Keratinocyte (primary cell): ENCODE data around the gene LPA. TPM values are rescaled to one million over a fixed set of nuclear protein-coding genes. Genes with fewer than 3 reads are reported as not detected.
"Not testable (repeated sequence)": the region's sequence is repeated elsewhere in the genome, so short reads cannot be mapped to it uniquely, and the experiment has no call there.

Experiments
- DNase-seq: peaks from one replicate; pipeline ENCODE4 v3.0.0-alpha.2; 2011; ENCODE audit warnings: low read depth, missing footprints, low spot score
- FAIRE-seq: peaks from 2 replicates; lab custom pipeline; 2011; peaks lifted over from hg19 to GRCh38; lab: Jason Lieb, UNC
- H2AFZ ChIP-seq: 2 replicates; pipeline ENCODE4 v1.6.0; 2012; ENCODE audit warnings: low read length, control low read depth, inconsistent platforms; ENCODE audit not compliant: control insufficient read depth
- H3K27ac ChIP-seq: 2 replicates; pipeline ENCODE4 v1.5.1; 2011; ENCODE audit warnings: low read length; ENCODE audit not compliant: control insufficient read depth, insufficient read depth
- H3K27me3 ChIP-seq: 3 replicates; pipeline ENCODE4 v1.6.0; 2011; ENCODE audit warnings: low read length; ENCODE audit not compliant: control insufficient read depth, insufficient read depth; ENCODE audit errors: extremely low read depth
- H3K36me3 ChIP-seq, 2 experiments: 2 replicates in 1 of 2; 3 replicates in 1 of 2; pipeline ENCODE4 v1.5.1; 2011; ENCODE audit warnings: low read length in 2 of 2, mild to moderate bottlenecking in 1 of 2; ENCODE audit not compliant: control insufficient read depth in 2 of 2, insufficient read depth in 2 of 2; ENCODE audit errors: extremely low read depth in 1 of 2
- H3K4me1 ChIP-seq: 3 replicates; pipeline ENCODE4 v1.5.1; 2011; ENCODE audit warnings: low read length; ENCODE audit not compliant: control insufficient read depth, insufficient read depth; ENCODE audit errors: extremely low read depth
- H3K4me2 ChIP-seq: 3 replicates; pipeline ENCODE4 v1.6.0; 2011; ENCODE audit warnings: low read depth, low read length; ENCODE audit not compliant: control insufficient read depth, insufficient read depth; ENCODE audit errors: extremely low read depth
- H3K4me3 ChIP-seq, 3 experiments: fragments of 200-600 bp in 1 of 3; sonication (generic) in 1 of 3; 2 replicates in 2 of 3; 3 replicates in 1 of 3; pipeline ENCODE4 v1.5.1; 2011 to 2016; ENCODE audit warnings: low read length in 3 of 3, mild to moderate bottlenecking in 3 of 3, control low read depth in 2 of 3, inconsistent platforms in 1 of 3, low read depth in 1 of 3, mixed read lengths in 1 of 3, mixed run types in 1 of 3, moderate library complexity in 1 of 3; ENCODE audit not compliant: control insufficient read depth in 2 of 3, insufficient read depth in 2 of 3; ENCODE audit errors: extremely low read depth in 1 of 3
- H3K79me2 ChIP-seq: 2 replicates; pipeline ENCODE4 v1.6.0; 2012; ENCODE audit warnings: low read length; ENCODE audit not compliant: control insufficient read depth, insufficient read depth
- H3K9ac ChIP-seq: 3 replicates; pipeline ENCODE4 v1.6.0; 2011; ENCODE audit warnings: low read length; ENCODE audit not compliant: control insufficient read depth, insufficient read depth; ENCODE audit errors: extremely low read depth
- H3K9me1 ChIP-seq: 3 replicates; pipeline ENCODE4 v1.6.0; 2011; ENCODE audit warnings: low read length; ENCODE audit not compliant: control insufficient read depth, insufficient read depth; ENCODE audit errors: extremely low read depth
- H3K9me3 ChIP-seq: 2 replicates; pipeline ENCODE4 v1.5.1; 2012; ENCODE audit warnings: low read depth, low read length; ENCODE audit not compliant: control insufficient read depth
- H4K20me1 ChIP-seq: 3 replicates; pipeline ENCODE4 v1.6.0; 2011; ENCODE audit warnings: low read length; ENCODE audit not compliant: control insufficient read depth, insufficient read depth; ENCODE audit errors: extremely low read depth
- CTCF ChIP-seq, 3 experiments: IDR thresholded peaks in 1 of 3; conservative IDR thresholded peaks in 1 of 3; optimal IDR thresholded peaks in 1 of 3; 2 replicates in 2 of 3; 3 replicates in 1 of 3; pipeline versions ENCODE3 to v1.5.1; 2011; ENCODE audit warnings: low read length in 3 of 3, mild to moderate bottlenecking in 3 of 3, moderate library complexity in 2 of 3, control low read depth in 1 of 3, inconsistent platforms in 1 of 3; ENCODE audit not compliant: insufficient read depth in 2 of 3; ENCODE audit errors: extremely low read depth in 1 of 3
- EZH2 ChIP-seq: IDR thresholded peaks from one replicate; pipeline ENCODE4 v1.6.1; 2012; ENCODE audit warnings: inconsistent platforms, mild to moderate bottlenecking, low read length, moderate library complexity
- dilution Hi-C: fragments of 300-500 bp; cut with MboI; formaldehyde crosslinking; loops from one replicate; pipeline ENCODE4 v1.7.0; 2020; ENCODE audit warnings: low sequenced_read_pairs; ENCODE audit not compliant: extremely low pct_ligation_motif_present
- polyA plus RNA-seq, 5 experiments: library from polyadenylated mRNA; depleted of rRNA in 3 of 5; stranded (reverse) in 3 of 5; stranded (forward) in 1 of 5; unstranded in 1 of 5; fragments of >200 nt; gene quantifications; 1 replicate in 1 of 5; 2 replicates in 3 of 5; 3 replicates in 1 of 5; pipeline versions ENCODE4 v1.2.1 to v1.2.3, GENCODE V29; 2011 to 2012; ENCODE audit warnings: missing spikeins in 2 of 5, low read depth in 1 of 5, low replicate concordance in 1 of 5

LPA gene
- polyA plus RNA-seq, 1 donor (not counting 4 experiments of a cell fraction or from before 2014, with no cell fraction given): not detected

GRCh38 chr6:160634706-160635105, 29.4 kb downstream of the LPA start:
- no peaks in the 10 kb centered on the region for H3K27me3 ChIP-seq
- no peak overlapping the region for H3K27ac ChIP-seq
- FAIRE-seq: no peak
- peak; percentile 1 for DNase-seq
- no peak overlapping the region for H3K4me2 ChIP-seq
- no peaks in the 10 kb centered on the region for H4K20me1 ChIP-seq
- H3K36me3 ChIP-seq: no peaks in the 10 kb centered on the region
- no peak overlapping the region for H2AFZ ChIP-seq
- dilution Hi-C loops: no loop called here
- H3K9me1 ChIP-seq: no peaks in the 10 kb centered on the region
- H3K4me3 ChIP-seq: no peak overlapping the region
- TF ChIP-seq CTCF (optimal IDR thresholded peaks at IDR 0.05 in 1 of 3, IDR thresholded peaks at IDR 0.05 in 1 of 3, conservative IDR thresholded peaks at IDR 0.05 in 1 of 3; ENCODE audit: extremely low read depth in 1 of 3, insufficient read depth in 2 of 3, low read length in 3 of 3) (no peak), EZH2 (no peak)
- no peak overlapping the region for H3K9ac ChIP-seq
- no peaks in the 10 kb centered on the region for H3K4me1 ChIP-seq
- no peaks in the 10 kb centered on the region for H3K9me3 ChIP-seq
- no peaks in the 10 kb centered on the region for H3K79me2 ChIP-seq

GRCh38 chr6:160595838-160596832, 67.9 kb downstream of the LPA start:
- H3K79me2 ChIP-seq: no peaks in the 10 kb centered on the region
- no peaks in the 10 kb centered on the region for H4K20me1 ChIP-seq
- no peak overlapping the region for H3K9ac ChIP-seq
- H3K9me1 ChIP-seq: no peaks in the 10 kb centered on the region
- H3K4me3 ChIP-seq: no peak overlapping the region
- no peak for DNase-seq
- no peak overlapping the region for H2AFZ ChIP-seq
- no peak overlapping the region for H3K4me2 ChIP-seq
- no peak overlapping the region for H3K27ac ChIP-seq
- H3K27me3 ChIP-seq: no peaks in the 10 kb centered on the region
- TF ChIP-seq EZH2 (no peak), CTCF (optimal IDR thresholded peaks at IDR 0.05 in 1 of 3, IDR thresholded peaks at IDR 0.05 in 1 of 3, conservative IDR thresholded peaks at IDR 0.05 in 1 of 3; ENCODE audit: extremely low read depth in 1 of 3, insufficient read depth in 2 of 3, low read length in 3 of 3) (no peak)
- no peaks in the 10 kb centered on the region for H3K36me3 ChIP-seq
- FAIRE-seq: no peak
- no peaks in the 10 kb centered on the region for H3K4me1 ChIP-seq
- dilution Hi-C loops: no loop called here
- no peaks in the 10 kb centered on the region for H3K9me3 ChIP-seq

GRCh38 chr6:160595297-160595696, 68.8 kb downstream of the LPA start:
- H3K27me3 ChIP-seq, H3K27ac ChIP-seq, FAIRE-seq, H2AFZ ChIP-seq, H3K36me3 ChIP-seq, H4K20me1 ChIP-seq, H3K9me1 ChIP-seq, H3K9me3 ChIP-seq, H3K9ac ChIP-seq, DNase-seq, H3K79me2 ChIP-seq, H3K4me2 ChIP-seq, H3K4me1 ChIP-seq, H3K4me3 ChIP-seq, dilution Hi-C loops: not testable (repeated sequence)
